Gastrocnemius medialis (tissue), 4 donors: ENCODE measurements around the gene ACTRT3.

Experiments used
- POLR2A ChIP-seq, 2 donors: fragments of 450-650 bp; IDR thresholded peaks; one replicate each; pipeline ENCODE4 v1.6.1; 2017; ENCODE audit warnings: antibody characterized with exemption in 2 of 2, mild to moderate bottlenecking in 2 of 2, moderate library complexity in 2 of 2
- TF ChIP-seq, protein P1 (sequence below), 5 experiments: fragments of 450-650 bp in 3 of 5; fragments of 200-600 bp in 2 of 5; sonication (generic) in 2 of 5; IDR thresholded peaks in 4 of 5; conservative IDR thresholded peaks in 1 of 5; 1 replicate in 4 of 5; 2 replicates in 1 of 5; pipeline ENCODE4 v1.5.1; 2016 to 2019; ENCODE audit warnings: antibody characterized with exemption in 5 of 5, mild to moderate bottlenecking in 3 of 5, moderate library complexity in 3 of 5

GRCh38 chr3:169746924-169747323, 22.4 kb downstream of the ACTRT3 start:
- TF ChIP-seq, protein P1, sequence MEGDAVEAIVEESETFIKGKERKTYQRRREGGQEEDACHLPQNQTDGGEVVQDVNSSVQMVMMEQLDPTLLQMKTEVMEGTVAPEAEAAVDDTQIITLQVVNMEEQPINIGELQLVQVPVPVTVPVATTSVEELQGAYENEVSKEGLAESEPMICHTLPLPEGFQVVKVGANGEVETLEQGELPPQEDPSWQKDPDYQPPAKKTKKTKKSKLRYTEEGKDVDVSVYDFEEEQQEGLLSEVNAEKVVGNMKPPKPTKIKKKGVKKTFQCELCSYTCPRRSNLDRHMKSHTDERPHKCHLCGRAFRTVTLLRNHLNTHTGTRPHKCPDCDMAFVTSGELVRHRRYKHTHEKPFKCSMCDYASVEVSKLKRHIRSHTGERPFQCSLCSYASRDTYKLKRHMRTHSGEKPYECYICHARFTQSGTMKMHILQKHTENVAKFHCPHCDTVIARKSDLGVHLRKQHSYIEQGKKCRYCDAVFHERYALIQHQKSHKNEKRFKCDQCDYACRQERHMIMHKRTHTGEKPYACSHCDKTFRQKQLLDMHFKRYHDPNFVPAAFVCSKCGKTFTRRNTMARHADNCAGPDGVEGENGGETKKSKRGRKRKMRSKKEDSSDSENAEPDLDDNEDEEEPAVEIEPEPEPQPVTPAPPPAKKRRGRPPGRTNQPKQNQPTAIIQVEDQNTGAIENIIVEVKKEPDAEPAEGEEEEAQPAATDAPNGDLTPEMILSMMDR (IDR thresholded peaks at IDR 0.05 in 4 of 5, conservative IDR thresholded peaks at IDR 0.05 in 1 of 5): no peak
- no peak for TF ChIP-seq POLR2A (IDR thresholded peaks at IDR 0.05)
